Measurements from ENCODE around the gene CCT8.

Gene CCT8

GRCh38 chr21:29073222-29074006 is at the start of gene CCT8:
CCT8 (minus strand) TSS chr21:29073648; CDS start chr21:29073590, 58 bp downstream.
- Histone ChIP-seq H3K27ac (peak within 1 kb of the TSS; percentile 76 to 98 (median 93)), H3K4me3 (peak within 1 kb of the TSS; percentile 58 to 96 (median 76))

GRCh38 chr21:29121759-29122158 is 48.3 kb upstream of the CCT8 start:
- no peak overlapping the region for H3K4me3 ChIP-seq
- H3K27ac ChIP-seq: no peak overlapping the region

- H3K4me3 ChIP-seq: no peak overlapping the region
- H3K27ac ChIP-seq: no peak overlapping the region
Observed at GRCh38 chr21:29117372-29117955, 44.0 kb upstream of the CCT8 start.

GRCh38 chr21:29115899-29116298 is 42.5 kb upstream of the CCT8 start:
- no peak overlapping the region for H3K27ac ChIP-seq
- no peak overlapping the region for H3K4me3 ChIP-seq

GRCh38 chr21:29114765-29115500 is 41.5 kb upstream of the CCT8 start:
- no peak overlapping the region for H3K27ac ChIP-seq
- H3K4me3 ChIP-seq: no peak overlapping the region

GRCh38 chr21:29105218-29105617 is 31.8 kb upstream of the CCT8 start:
- no peak overlapping the region for H3K27ac ChIP-seq
- no peak overlapping the region for H3K4me3 ChIP-seq

- H3K4me3 ChIP-seq: no peak overlapping the region
- no peak overlapping the region for H3K27ac ChIP-seq
Observed at GRCh38 chr21:29104239-29104708, 30.8 kb upstream of the CCT8 start.

GRCh38 chr21:29102791-29103257 is 29.4 kb upstream of the CCT8 start:
- H3K27ac ChIP-seq: no peak overlapping the region
- H3K4me3 ChIP-seq: no peak overlapping the region

GRCh38 chr21:29098156-29098555 is 24.7 kb upstream of the CCT8 start:
- Histone ChIP-seq H3K27ac (no peak overlapping the region), H3K4me3 (no peak overlapping the region)

GRCh38 chr21:29096218-29097015 is 23.0 kb upstream of the CCT8 start:
- no peak overlapping the region for H3K4me3 ChIP-seq
- H3K27ac ChIP-seq: no peak overlapping the region

- H3K27ac ChIP-seq: peak overlapping the region in 7 of 21 experiments; percentile 3 to 51 (median 20)
Observed at GRCh38 chr21:29092102-29092959, 18.9 kb upstream of the CCT8 start.

GRCh38 chr21:29091033-29091432 is 17.6 kb upstream of the CCT8 start:
- peak overlapping the region in 2 of 21 experiments; percentile 19 to 34 for H3K27ac ChIP-seq

More at GRCh38 chr21:29092102-29092959, 18.9 kb upstream of the CCT8 start:
- no peak overlapping the region for H3K4me3 ChIP-seq

GRCh38 chr21:29085106-29085752 is 11.8 kb upstream of the CCT8 start:
- no peak overlapping the region for H3K4me3 ChIP-seq

More at GRCh38 chr21:29091033-29091432, 17.6 kb upstream of the CCT8 start:
- no peak overlapping the region for H3K4me3 ChIP-seq

GRCh38 chr21:29084372-29084771 is 10.9 kb upstream of the CCT8 start:
- no peak overlapping the region for H3K4me3 ChIP-seq
- no peak overlapping the region for H3K27ac ChIP-seq

More at GRCh38 chr21:29085106-29085752, 11.8 kb upstream of the CCT8 start:
- H3K27ac ChIP-seq: no peak overlapping the region

GRCh38 chr21:29083306-29083705 is 9.9 kb upstream of the CCT8 start:
- Histone ChIP-seq H3K4me3 (no peak overlapping the region), H3K27ac (no peak overlapping the region)

- Histone ChIP-seq H3K27ac (no peak overlapping the region), H3K4me3 (no peak overlapping the region)
Observed at GRCh38 chr21:29082046-29082815, 8.8 kb upstream of the CCT8 start.

- H3K27ac ChIP-seq: peak overlapping the region in 13 of 21 experiments; percentile 0 to 85 (median 51)
Observed at GRCh38 chr21:29080454-29080941, 7.0 kb upstream of the CCT8 start.

More at GRCh38 chr21:29080454-29080941, 7.0 kb upstream of the CCT8 start:
- H3K4me3 ChIP-seq: no peak overlapping the region

Measured in skin epidermis (tissue), 12 donors.